ENCODE data around the gene GRK5.

Gene GRK5

GRCh38 chr10:119183664-119184412, 23.5 kb upstream of the GRK5 start:
- no peak for TF ChIP-seq CTCF (IDR thresholded peaks at IDR 0.05; ENCODE audit: low read depth, low read length)
- no peak overlapping the region for H3K4me3 ChIP-seq (ENCODE audit: low read depth, low read length)

- no peak for TF ChIP-seq CTCF (IDR thresholded peaks at IDR 0.05; ENCODE audit: low read depth, low read length)
- H3K4me3 ChIP-seq (ENCODE audit: low read depth, low read length) = no peak overlapping the region
Measured at GRCh38 chr10:119189811-119190282, 17.5 kb upstream of the GRK5 start.

GRCh38 chr10:119190353-119190752, 17.0 kb upstream of the GRK5 start:
- no peak overlapping the region for H3K4me3 ChIP-seq (ENCODE audit: low read depth, low read length)
- TF ChIP-seq CTCF (IDR thresholded peaks at IDR 0.05; ENCODE audit: low read depth, low read length) = no peak

DNA sequence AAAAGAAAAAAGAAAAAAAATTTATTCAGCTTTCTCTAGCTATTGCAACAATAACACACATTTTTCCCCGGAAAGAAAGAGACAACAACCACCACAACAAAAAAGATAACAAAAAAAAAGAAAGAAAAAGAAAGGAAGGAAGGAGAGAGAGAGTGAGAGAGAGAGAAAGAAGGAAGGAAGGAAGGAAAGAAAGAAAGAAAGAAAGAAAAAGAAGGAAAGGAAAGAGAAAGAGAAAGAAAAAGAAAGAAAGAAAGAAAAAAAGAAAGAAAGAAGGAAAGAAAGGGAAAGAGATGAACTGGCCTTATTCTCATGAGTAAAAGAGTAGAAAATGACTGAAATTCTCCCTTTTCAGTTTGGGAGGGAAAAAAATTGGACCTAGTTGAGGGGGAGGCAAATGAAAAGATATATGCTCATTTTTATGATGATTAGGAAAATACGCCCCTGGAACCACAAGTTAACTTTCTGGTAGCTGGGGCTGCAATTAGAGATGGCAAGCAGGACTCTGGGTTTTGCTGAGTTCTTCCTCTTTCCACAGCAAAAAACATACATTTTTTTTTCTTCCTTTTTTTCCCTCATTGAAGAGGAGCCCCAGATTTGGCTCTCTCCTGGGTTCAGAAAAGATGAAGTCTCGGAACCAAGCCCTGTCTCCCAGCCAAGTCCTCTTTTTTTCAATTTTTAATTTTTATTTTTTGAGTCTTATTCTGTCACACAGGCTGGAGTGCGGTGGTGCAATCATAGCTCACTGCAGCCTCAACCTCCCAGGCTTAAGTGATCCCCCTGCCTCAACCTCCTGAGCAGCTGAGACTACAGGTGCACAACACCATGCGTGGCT, 16.2 kb upstream of the GRK5 start:
- TF ChIP-seq CTCF (IDR thresholded peaks at IDR 0.05; ENCODE audit: low read depth, low read length) = no peak
- H3K4me3 ChIP-seq (ENCODE audit: low read depth, low read length) = no peak overlapping the region

DNA sequence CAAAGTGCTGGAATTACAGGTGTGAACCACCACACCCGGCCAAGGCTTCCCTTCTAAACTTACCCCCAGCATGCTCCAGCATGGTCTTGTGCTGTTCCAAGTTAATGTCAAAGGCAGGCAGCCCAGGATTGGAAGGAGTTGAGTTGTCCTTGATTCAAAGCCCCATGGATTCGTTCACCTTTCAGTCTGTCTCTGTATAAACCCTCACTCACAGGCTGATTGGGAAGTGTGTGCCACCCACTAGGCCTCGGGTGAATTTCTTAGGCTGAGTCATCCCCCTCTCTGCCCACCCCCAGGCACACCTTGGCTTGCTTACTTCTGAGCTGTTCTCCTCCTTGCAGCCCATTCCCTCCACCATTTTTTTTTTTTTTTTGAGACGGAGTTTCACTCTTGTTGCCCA, 15.5 kb upstream of the GRK5 start:
- TF ChIP-seq CTCF (IDR thresholded peaks at IDR 0.05; ENCODE audit: low read depth, low read length) = no peak
- no peak overlapping the region for H3K4me3 ChIP-seq (ENCODE audit: low read depth, low read length)

GRCh38 chr10:119197921-119198320, 9.4 kb upstream of the GRK5 start:
- no peak for TF ChIP-seq CTCF (IDR thresholded peaks at IDR 0.05; ENCODE audit: low read depth, low read length)
- no peak overlapping the region for H3K4me3 ChIP-seq (ENCODE audit: low read depth, low read length)

- no peak for TF ChIP-seq CTCF (IDR thresholded peaks at IDR 0.05; ENCODE audit: low read depth, low read length)
Measured at GRCh38 chr10:119198438-119198837, 8.9 kb upstream of the GRK5 start.

More at GRCh38 chr10:119198438-119198837, 8.9 kb upstream of the GRK5 start:
- H3K4me3 ChIP-seq (ENCODE audit: low read depth, low read length) = no peak overlapping the region

Data from WI38 (cell line).